WTC11 (cell line): ENCODE data around the gene ADAMTS15. TPM values are rescaled to one million over a fixed set of nuclear protein-coding genes. Genes with fewer than 3 reads are reported as not detected.

Source experiments
- ATAC-seq: fragments of 200-7000 bp; cut with Tn5 transposase; 2 replicates; pipeline ENCODE4 v1.10.0; 2021; ENCODE audit warnings: mild to moderate bottlenecking, moderate library complexity
- CTCF ChIA-PET: fragments of 300-600 bp; sonication (Branson Sonifier 250); formaldehyde crosslinking; loops from one replicate; lab custom pipeline; 2021; ENCODE audit warnings: antibody characterized with exemption; lab: Charles Lee
- POLR2A ChIA-PET: fragments of 350-600 bp; sonication (Branson Sonifier 250); formaldehyde crosslinking; loops from one replicate; lab custom pipeline; 2021; ENCODE audit warnings: antibody characterized with exemption; lab: Charles Lee
- DNase-seq: peaks from one replicate; pipeline ENCODE4 v3.0.0; 2021; ENCODE audit warnings: low spot score
- H3K27ac Mint-ChIP-seq: 2 replicates; pipeline ENCODE4 v1.8.0; 2021; ENCODE audit warnings: mixed read lengths
- H3K27me3 Mint-ChIP-seq: 2 replicates; pipeline ENCODE4 v1.8.0; 2021; ENCODE audit warnings: low read depth, mild to moderate bottlenecking, moderate library complexity, mixed read lengths
- H3K36me3 Mint-ChIP-seq: 2 replicates; pipeline ENCODE4 v1.8.0; 2021; ENCODE audit warnings: mixed read lengths
- H3K4me1 Mint-ChIP-seq: 2 replicates; pipeline ENCODE4 v1.8.0; 2022; ENCODE audit warnings: mixed read lengths
- H3K4me3 Mint-ChIP-seq: 2 replicates; pipeline ENCODE4 v1.8.0; 2021; ENCODE audit warnings: mild to moderate bottlenecking, moderate library complexity, mixed read lengths
- H3K9me3 Mint-ChIP-seq: 2 replicates; pipeline ENCODE4 v1.8.0; 2021; ENCODE audit warnings: mixed read lengths
- ATF6 ChIP-seq: sonication (generic); formaldehyde crosslinking; IDR thresholded peaks from 2 replicates; pipeline ENCODE4 v1.8.1; 2023; ENCODE audit warnings: mild to moderate bottlenecking, missing genetic modification reagents
- CREB1 ChIP-seq: sonication (generic); formaldehyde crosslinking; IDR thresholded peaks from 2 replicates; pipeline ENCODE4 v1.8.0; 2023; ENCODE audit warnings: mild to moderate bottlenecking, missing genetic modification reagents
- GTF2I ChIP-seq: fragments of 250-450 bp; sonication (Bioruptor Pico); conservative IDR thresholded peaks from 2 replicates; pipeline ENCODE4 v1.4.0; 2021; ENCODE audit warnings: mild to moderate bottlenecking
- IRF1 ChIP-seq: sonication (generic); formaldehyde crosslinking; IDR thresholded peaks from 2 replicates; pipeline ENCODE4 v1.8.0; 2023; ENCODE audit warnings: missing genetic modification reagents
- KAT7 ChIP-seq: sonication (generic); formaldehyde crosslinking; IDR thresholded peaks from 2 replicates; pipeline ENCODE4 v1.8.1; 2023; ENCODE audit warnings: missing genetic modification reagents, mild to moderate bottlenecking, borderline replicate concordance
- MXD4 ChIP-seq: fragments of 250-450 bp; sonication (Bioruptor Pico); IDR thresholded peaks from 2 replicates; pipeline ENCODE4 v1.8.0; 2021; ENCODE audit warnings: mild to moderate bottlenecking, moderate library complexity, borderline replicate concordance
- NFATC4 ChIP-seq: fragments of 250-450 bp; sonication (Bioruptor Pico); IDR thresholded peaks from 2 replicates; pipeline ENCODE4 v1.9.0; 2021; ENCODE audit warnings: mild to moderate bottlenecking
- OVOL2 ChIP-seq: fragments of 250-450 bp; sonication (Bioruptor Pico); IDR thresholded peaks from 2 replicates; pipeline ENCODE4 v1.9.0; 2021; ENCODE audit warnings: mild to moderate bottlenecking, borderline replicate concordance
- SMAD3 ChIP-seq: sonication (generic); formaldehyde crosslinking; IDR thresholded peaks from 2 replicates; pipeline ENCODE4 v1.8.0; 2022; ENCODE audit warnings: missing genetic modification reagents, mild to moderate bottlenecking, borderline replicate concordance
- ZBTB21 ChIP-seq: sonication (generic); formaldehyde crosslinking; IDR thresholded peaks from 2 replicates; pipeline ENCODE4 v1.8.1; 2023; ENCODE audit warnings: mild to moderate bottlenecking, missing genetic modification reagents, borderline replicate concordance
- ZMAT4 ChIP-seq: fragments of 250-450 bp; sonication (Bioruptor Pico); IDR thresholded peaks from 2 replicates; pipeline ENCODE4 v1.9.0; 2021; ENCODE audit warnings: mild to moderate bottlenecking
- ZNF121 ChIP-seq: sonication (generic); formaldehyde crosslinking; IDR thresholded peaks from 2 replicates; pipeline ENCODE4 v1.8.0; 2023; ENCODE audit warnings: missing genetic modification reagents
- ZNF138 ChIP-seq: sonication (generic); formaldehyde crosslinking; conservative IDR thresholded peaks from 2 replicates; pipeline ENCODE4 v1.8.1; 2022; ENCODE audit warnings: mild to moderate bottlenecking, moderate library complexity, missing genetic modification reagents
- ZNF219 ChIP-seq: sonication (generic); formaldehyde crosslinking; IDR thresholded peaks from 2 replicates; pipeline ENCODE4 v1.8.0; 2023; ENCODE audit warnings: missing genetic modification reagents, mild to moderate bottlenecking, borderline replicate concordance
- ZNF232 ChIP-seq: sonication (generic); formaldehyde crosslinking; IDR thresholded peaks from 2 replicates; pipeline ENCODE4 v1.8.0; 2022; ENCODE audit warnings: mild to moderate bottlenecking, missing genetic modification reagents
- ZNF396 ChIP-seq: fragments of 250-450 bp; sonication (Bioruptor Pico); IDR thresholded peaks from 2 replicates; pipeline ENCODE4 v1.8.0; 2021; ENCODE audit warnings: mild to moderate bottlenecking, moderate library complexity, borderline replicate concordance
- ZNF423 ChIP-seq: fragments of 250-450 bp; sonication (Bioruptor Pico); IDR thresholded peaks from 2 replicates; pipeline ENCODE4 v2.1.2; 2022; ENCODE audit warnings: mild to moderate bottlenecking, moderate library complexity
- ZSCAN18 ChIP-seq: fragments of 250-450 bp; sonication (Bioruptor Pico); IDR thresholded peaks from 2 replicates; pipeline ENCODE4 v2.1.2; 2022; ENCODE audit warnings: mild to moderate bottlenecking, moderate library complexity
- total RNA-seq: library from RNA; stranded (reverse); gene quantifications from 3 replicates; pipeline ENCODE4 v1.2.3, GENCODE V29; 2021
- TF ChIP-seq, protein P1 (sequence below): sonication (generic); formaldehyde crosslinking; IDR thresholded peaks from 2 replicates; pipeline ENCODE4 v1.8.0; 2022; ENCODE audit warnings: mild to moderate bottlenecking, missing genetic modification reagents
- TF ChIP-seq, protein P2 (sequence below): sonication (generic); formaldehyde crosslinking; IDR thresholded peaks from 2 replicates; pipeline ENCODE4 v1.8.1; 2022; ENCODE audit warnings: missing genetic modification reagents, borderline replicate concordance

ADAMTS15 gene
- total RNA-seq, 1 experiment from 2014 or later: 3.7 TPM

DNA sequence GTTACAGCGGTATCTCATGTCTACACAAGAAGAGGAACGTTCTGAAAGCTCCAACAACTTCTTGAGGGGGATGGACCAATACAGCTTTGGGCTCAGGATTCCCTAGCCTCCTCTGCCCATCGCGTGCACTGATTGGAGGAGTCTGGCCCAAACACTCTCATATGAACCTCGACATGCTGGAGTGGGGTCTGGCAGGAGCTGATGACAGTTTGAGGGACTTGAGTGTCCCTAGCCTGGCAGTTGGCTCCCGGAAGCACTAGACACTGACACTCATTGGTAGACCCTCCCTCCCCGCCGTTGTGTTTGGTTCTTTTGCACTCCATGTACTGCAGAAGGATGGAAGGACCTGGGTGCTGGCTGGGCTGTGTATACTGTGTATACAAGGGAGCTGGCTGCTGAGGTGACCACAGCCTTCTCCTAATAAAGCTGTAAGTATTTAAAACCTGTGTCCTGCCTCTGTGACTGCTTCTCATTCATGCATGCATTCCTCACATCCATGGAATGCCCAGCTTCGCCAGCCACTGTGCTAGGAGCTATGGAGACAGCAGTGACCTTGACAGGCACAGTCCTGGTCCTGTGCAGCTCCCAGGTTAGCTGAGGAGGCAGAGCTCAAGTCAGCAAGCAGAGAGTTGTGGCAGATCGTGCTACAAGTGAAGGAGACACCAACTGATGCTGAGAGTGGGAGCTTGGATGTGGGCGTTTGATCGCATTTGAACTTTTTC lies 27.9 kb downstream of the ADAMTS15 start (continued):
- TF ChIP-seq, protein P1, sequence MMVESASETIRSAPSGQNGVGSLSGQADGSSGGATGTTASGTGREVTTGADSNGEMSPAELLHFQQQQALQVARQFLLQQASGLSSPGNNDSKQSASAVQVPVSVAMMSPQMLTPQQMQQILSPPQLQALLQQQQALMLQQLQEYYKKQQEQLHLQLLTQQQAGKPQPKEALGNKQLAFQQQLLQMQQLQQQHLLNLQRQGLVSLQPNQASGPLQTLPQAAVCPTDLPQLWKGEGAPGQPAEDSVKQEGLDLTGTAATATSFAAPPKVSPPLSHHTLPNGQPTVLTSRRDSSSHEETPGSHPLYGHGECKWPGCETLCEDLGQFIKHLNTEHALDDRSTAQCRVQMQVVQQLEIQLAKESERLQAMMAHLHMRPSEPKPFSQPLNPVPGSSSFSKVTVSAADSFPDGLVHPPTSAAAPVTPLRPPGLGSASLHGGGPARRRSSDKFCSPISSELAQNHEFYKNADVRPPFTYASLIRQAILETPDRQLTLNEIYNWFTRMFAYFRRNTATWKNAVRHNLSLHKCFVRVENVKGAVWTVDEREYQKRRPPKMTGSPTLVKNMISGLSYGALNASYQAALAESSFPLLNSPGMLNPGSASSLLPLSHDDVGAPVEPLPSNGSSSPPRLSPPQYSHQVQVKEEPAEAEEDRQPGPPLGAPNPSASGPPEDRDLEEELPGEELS (CRISPR knock-in tag): no peak
- TF ChIP-seq ZNF423 (CRISPR knock-in tag) (no peak), ZNF232 (no peak), ATF6 (no peak), KAT7 (CRISPR knock-in tag) (no peak), ZNF396 (CRISPR knock-in tag) (no peak), OVOL2 (CRISPR knock-in tag) (no peak)
- TF ChIP-seq, protein P2, sequence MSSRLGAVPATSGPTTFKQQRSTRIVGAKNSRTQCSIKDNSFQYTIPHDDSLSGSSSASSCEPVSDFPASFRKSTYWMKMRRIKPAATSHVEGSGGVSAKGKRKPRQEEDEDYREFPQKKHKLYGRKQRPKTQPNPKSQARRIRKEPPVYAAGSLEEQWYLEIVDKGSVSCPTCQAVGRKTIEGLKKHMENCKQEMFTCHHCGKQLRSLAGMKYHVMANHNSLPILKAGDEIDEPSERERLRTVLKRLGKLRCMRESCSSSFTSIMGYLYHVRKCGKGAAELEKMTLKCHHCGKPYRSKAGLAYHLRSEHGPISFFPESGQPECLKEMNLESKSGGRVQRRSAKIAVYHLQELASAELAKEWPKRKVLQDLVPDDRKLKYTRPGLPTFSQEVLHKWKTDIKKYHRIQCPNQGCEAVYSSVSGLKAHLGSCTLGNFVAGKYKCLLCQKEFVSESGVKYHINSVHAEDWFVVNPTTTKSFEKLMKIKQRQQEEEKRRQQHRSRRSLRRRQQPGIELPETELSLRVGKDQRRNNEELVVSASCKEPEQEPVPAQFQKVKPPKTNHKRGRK: no peak

GRCh38 chr11:130476922-130477491 lies 28.6 kb downstream of the ADAMTS15 start:
- peak overlapping the region; percentile 61 for H3K27ac Mint-ChIP-seq

GRCh38 chr11:130477586-130478203 lies 29.2 kb downstream of the ADAMTS15 start:
- DNase-seq (no peak), ATAC-seq (no peak)
- H3K27me3 Mint-ChIP-seq: no peaks in the 10 kb centered on the region
- ChIA-PET POLR2A (no interaction called here), CTCF (interaction anchor here (1.1 to 2.6 kb wide), 5 partner anchors 9 to 439 kb away, joined by 3 to 7 read pairs (median 6); partner anchors contain the start of gene SNX19)
- no peaks in the 10 kb centered on the region for H3K9me3 Mint-ChIP-seq
- no peak overlapping the region for H3K4me3 Mint-ChIP-seq
- no peak overlapping the region for H3K27ac Mint-ChIP-seq
- H3K4me1 Mint-ChIP-seq: peaks cover 3% of the 10 kb centered on the region; the same call in 1 of the 2 replicates
- H3K36me3 Mint-ChIP-seq: no peaks in the 10 kb centered on the region
- TF ChIP-seq CREB1 (CRISPR knock-in tag) (no peak), NFATC4 (CRISPR knock-in tag) (no peak), KAT7 (CRISPR knock-in tag) (no peak), ZSCAN18 (CRISPR knock-in tag) (no peak), ZBTB21 (CRISPR knock-in tag) (no peak)
- TF ChIP-seq, all 79 proteins: peak for 0

More at GRCh38 chr11:130476922-130477491, 28.6 kb downstream of the ADAMTS15 start:
- ATAC-seq: no peak
- Mint-ChIP-seq H3K36me3 (no peaks in the 10 kb centered on the region), H3K9me3 (no peaks in the 10 kb centered on the region), H3K4me3 (no peak overlapping the region), H3K27me3 (no peaks in the 10 kb centered on the region), H3K4me1 (peaks cover 3% of the 10 kb centered on the region; the same call in 1 of the 2 replicates)
- DNase-seq: no peak
- CTCF ChIA-PET: interaction anchor here (1.1 to 2.6 kb wide), 4 partner anchors 10 to 439 kb away, joined by 3 to 7 read pairs (median 6); partner anchors contain the start of gene SNX19
- POLR2A ChIA-PET: no interaction called here
- no peak for TF ChIP-seq IRF1 (CRISPR knock-in tag)
- no peak for TF ChIP-seq ZNF121 (CRISPR knock-in tag)
- TF ChIP-seq ZMAT4: no peak
- no peak for TF ChIP-seq ZNF423 (CRISPR knock-in tag)
- no peak for TF ChIP-seq SMAD3 (CRISPR knock-in tag)
- TF ChIP-seq GTF2I (CRISPR knock-in tag): no peak
- TF ChIP-seq MXD4 (CRISPR knock-in tag): no peak
- TF ChIP-seq ZNF219 (CRISPR knock-in tag): no peak
- TF ChIP-seq ZNF232: no peak
- TF ChIP-seq ZNF138: no peak
